Omental fat pad (tissue), 4 donors: Measurements from ENCODE around the gene CDX1. TPM values are rescaled to one million over a fixed set of nuclear protein-coding genes. Genes with fewer than 3 reads are reported as not detected.

Experiments used
- ATAC-seq: fragments of 150-250 bp; one replicate; pipeline ENCODE4 v1.9.1; 2016; ENCODE audit warnings: mild to moderate bottlenecking, moderate library complexity; ENCODE audit not compliant: low FRiP score
- DNase-seq: peaks from one replicate; pipeline ENCODE4 v3.0.0-alpha.2; 2019; ENCODE audit warnings: low spot score
- total RNA-seq, 4 donors: library from RNA; depleted of rRNA; stranded (reverse); fragments of >200 nt; gene quantifications; one replicate each; pipeline ENCODE4 v1.1.0, GENCODE V29; 2016
- TF ChIP-seq, protein P1 (sequence below), 3 donors: fragments of 450-650 bp; IDR thresholded peaks; one replicate each; pipeline ENCODE4 v1.5.1; 2016 to 2017; ENCODE audit warnings: antibody characterized with exemption in 3 of 3, mild to moderate bottlenecking in 3 of 3, moderate library complexity in 2 of 3

The CDX1 gene
- total RNA-seq, 4 donors from 2014 or later, result not detected

DNA sequence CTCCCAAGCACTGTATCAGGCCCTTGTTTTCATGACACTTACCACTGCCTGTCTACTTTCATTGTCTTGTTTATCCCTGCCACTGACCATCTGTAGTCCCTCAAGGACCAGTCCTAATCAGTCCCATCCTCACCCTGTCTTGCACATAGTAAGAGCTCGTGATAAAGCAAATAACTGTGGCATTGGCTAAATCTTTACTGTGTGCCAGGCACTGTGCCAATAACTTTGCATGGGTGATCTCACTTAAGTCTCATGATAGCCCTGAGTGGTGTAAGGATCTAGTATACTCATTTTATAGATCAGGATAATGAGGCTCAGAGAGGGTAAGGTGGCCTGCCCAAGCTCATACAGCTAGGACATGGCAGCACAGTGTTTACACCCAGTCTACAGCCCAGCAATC, 5.6 kb downstream of the CDX1 start:
- DNase-seq, result no peak
- no peak for ATAC-seq
- TF ChIP-seq, protein P1, sequence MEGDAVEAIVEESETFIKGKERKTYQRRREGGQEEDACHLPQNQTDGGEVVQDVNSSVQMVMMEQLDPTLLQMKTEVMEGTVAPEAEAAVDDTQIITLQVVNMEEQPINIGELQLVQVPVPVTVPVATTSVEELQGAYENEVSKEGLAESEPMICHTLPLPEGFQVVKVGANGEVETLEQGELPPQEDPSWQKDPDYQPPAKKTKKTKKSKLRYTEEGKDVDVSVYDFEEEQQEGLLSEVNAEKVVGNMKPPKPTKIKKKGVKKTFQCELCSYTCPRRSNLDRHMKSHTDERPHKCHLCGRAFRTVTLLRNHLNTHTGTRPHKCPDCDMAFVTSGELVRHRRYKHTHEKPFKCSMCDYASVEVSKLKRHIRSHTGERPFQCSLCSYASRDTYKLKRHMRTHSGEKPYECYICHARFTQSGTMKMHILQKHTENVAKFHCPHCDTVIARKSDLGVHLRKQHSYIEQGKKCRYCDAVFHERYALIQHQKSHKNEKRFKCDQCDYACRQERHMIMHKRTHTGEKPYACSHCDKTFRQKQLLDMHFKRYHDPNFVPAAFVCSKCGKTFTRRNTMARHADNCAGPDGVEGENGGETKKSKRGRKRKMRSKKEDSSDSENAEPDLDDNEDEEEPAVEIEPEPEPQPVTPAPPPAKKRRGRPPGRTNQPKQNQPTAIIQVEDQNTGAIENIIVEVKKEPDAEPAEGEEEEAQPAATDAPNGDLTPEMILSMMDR (IDR thresholded peaks at IDR 0.05), result no peak

GRCh38 chr5:150172556-150172955, 6.0 kb downstream of the CDX1 start:
- ATAC-seq (no peak), DNase-seq (no peak)
- TF ChIP-seq, protein P1 (IDR thresholded peaks at IDR 0.05), result no peak

DNA sequence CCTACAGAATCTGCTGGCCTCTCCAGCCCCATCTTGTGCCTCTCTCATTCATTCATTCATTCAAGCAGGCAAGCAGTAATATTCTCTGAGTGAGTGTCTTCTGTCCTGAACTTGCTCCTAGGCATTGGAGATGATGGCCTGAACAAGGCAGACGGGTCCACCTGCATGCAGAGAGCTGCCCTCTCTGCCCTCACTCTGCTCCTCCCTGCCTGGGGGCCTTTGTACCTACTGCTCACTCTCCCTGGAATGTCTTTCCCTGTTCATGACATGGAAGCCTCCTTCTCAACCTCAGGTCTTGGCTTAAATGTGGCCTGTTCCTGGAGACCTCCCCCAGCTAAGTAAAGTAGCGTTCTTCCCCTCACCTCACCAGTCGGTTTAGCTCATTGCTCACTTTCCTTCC, 6.6 kb downstream of the CDX1 start:
- no peak for DNase-seq
- TF ChIP-seq, protein P1 (IDR thresholded peaks at IDR 0.05), result no peak
- ATAC-seq, result no peak

DNA sequence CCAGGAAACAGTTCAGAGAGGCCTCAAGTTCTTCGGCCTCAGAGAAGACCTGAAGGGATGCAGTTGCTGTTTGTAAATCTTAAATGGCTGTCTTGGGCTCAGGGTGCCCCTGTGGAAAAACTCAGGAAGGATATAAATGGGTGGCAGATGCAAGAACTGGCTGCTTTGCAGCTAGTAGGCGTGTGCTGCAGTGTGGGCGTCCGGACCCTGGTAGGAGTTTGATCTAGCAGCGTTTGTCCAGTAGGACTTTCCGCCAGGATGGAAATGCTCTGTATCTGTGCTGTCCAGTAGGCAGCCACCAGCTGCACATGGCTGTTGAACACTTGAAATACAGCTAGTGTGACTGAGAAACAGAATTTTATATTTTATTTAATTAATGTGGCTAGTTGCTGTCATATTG, 7.7 kb downstream of the CDX1 start:
- ATAC-seq, result no peak
- DNase-seq, result no peak
- TF ChIP-seq, protein P1 (IDR thresholded peaks at IDR 0.05), result no peak

DNA sequence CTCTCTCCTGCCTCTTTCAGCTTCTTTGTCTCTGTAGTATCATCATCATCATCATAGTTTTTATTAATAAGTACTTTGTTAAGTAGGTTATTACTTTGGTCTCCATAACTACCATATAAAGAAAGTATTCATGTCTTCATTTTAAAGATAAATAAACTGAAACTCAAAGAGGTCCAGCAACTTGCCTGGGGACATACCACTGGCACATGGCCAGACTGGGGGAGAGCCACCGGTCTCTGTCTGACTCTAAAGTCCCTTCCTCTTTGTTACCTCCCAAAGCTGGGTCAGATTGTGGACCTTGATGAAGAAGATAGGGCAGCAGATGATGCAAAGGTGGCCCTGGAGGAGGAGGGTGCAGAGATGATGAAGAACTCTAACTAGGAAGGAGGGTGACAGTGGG, 8.5 kb downstream of the CDX1 start:
- no peak for DNase-seq
- no peak for ATAC-seq
- TF ChIP-seq, protein P1 (IDR thresholded peaks at IDR 0.05), result no peak

DNA sequence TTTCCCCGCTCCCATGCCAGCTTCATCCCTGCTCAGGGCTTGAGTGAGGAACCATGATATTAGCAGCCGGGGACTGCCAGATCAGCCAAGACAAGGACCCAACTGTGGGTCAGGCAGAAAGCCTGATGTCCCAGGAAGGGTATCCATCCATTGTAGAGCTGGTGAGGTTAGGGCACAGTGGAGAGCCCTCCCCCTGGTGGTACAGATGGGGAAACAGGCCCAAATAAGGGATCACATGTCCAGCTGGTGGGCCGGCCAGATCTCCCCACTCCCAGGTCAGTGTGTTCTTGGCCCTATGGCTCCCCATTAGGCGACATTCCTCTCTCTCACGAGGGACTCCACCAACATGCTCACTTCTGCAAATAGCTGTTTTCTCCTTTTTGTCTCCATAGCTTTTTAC, 9.0 kb downstream of the CDX1 start:
- DNase-seq, result no peak

DNA sequence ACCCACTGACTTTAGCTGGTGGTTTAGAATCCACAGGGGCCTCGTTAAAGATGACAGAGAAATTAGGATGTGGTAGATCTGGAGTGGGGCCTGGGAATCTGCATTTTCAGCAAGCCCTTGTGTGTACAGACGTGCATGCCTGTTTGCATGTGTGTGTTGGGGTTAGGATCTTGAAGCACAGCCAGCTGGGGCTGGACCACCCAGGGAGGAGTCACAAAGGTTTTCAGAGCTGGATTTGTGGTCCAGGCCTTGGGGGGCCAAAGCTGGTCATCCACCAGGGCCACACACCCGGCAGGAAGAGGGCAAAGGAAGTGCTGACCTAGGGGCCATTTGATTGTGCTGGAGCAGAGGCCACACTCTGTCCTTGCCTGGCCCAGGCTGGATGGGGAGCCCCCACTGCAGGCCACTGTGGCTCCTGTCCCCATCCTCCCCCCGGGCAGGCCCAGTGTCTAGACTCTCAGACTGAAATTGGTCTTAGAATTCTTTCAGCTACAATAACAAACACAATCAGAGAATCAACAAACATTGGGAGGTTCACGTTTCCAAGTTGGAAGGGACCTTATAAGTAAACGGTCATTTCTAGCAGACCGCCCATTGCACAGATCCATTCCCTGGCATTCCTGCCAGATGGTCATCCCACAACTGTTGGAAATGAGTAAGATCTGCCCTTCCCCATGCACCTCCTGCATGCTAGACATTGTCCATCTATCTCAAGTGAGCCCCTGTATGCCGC, 10.3 kb downstream of the CDX1 start:
- DNase-seq (no peak), ATAC-seq (no peak)
- TF ChIP-seq, protein P1 (IDR thresholded peaks at IDR 0.05), result no peak

More for the DNA sequence above, 9.0 kb downstream of the CDX1 start:
- TF ChIP-seq, protein P1 (IDR thresholded peaks at IDR 0.05), result no peak
- no peak for ATAC-seq
